ENCODE measurements around the gene CDK14. TPM values are rescaled to one million over a fixed set of nuclear protein-coding genes. Genes with fewer than 3 reads are reported as not detected.

Gene CDK14
- total RNA-seq, 4 donors from 2014 or later: 22.2 to 36.3 (median 28.6) TPM

- Histone ChIP-seq H3K4me1 (peaks cover 0 to 33% (median 5%) of the 10 kb centered on the region in 4 donors), H3K9me3 (no peaks in the 10 kb centered on the region), H3K4me3 (no peak overlapping the region), H3K36me3 (no peaks in the 10 kb centered on the region), H3K27ac (no peak overlapping the region), H3K27me3 (no peaks in the 10 kb centered on the region)
- TF ChIP-seq POLR2A (IDR thresholded peaks at IDR 0.05) (no peak), CTCF (IDR thresholded peaks at IDR 0.05) (no peak), EP300 (IDR thresholded peaks at IDR 0.05) (no peak)
- no peak for DNase-seq (ENCODE audit: low spot score in 2 of 2)
- WGBS, 2 donors: 91 to 92% methylated on average over 8 of the region's 8 CpGs
Measured at GRCh38 chr7:91041901-91042484, 445.9 kb downstream of the CDK14 start.

- Histone ChIP-seq H3K9me3 (no peaks in the 10 kb centered on the region), H3K27ac (no peak overlapping the region), H3K4me3 (no peak overlapping the region), H3K27me3 (no peaks in the 10 kb centered on the region), H3K36me3 (no peaks in the 10 kb centered on the region), H3K4me1 (peaks cover 0 to 34% (median 5%) of the 10 kb centered on the region in 4 donors)
- DNase-seq (ENCODE audit: low spot score in 2 of 2): no peak
- 47 to 52% methylated on average over 1 of the region's 1 CpG for WGBS, 2 donors
- TF ChIP-seq POLR2A (IDR thresholded peaks at IDR 0.05) (no peak), EP300 (IDR thresholded peaks at IDR 0.05) (no peak), CTCF (IDR thresholded peaks at IDR 0.05) (no peak)
Measured at GRCh38 chr7:91043186-91043585, 447.1 kb downstream of the CDK14 start.

- WGBS, 2 donors: 91% methylated on average over 6 of the region's 6 CpGs
- TF ChIP-seq CTCF (IDR thresholded peaks at IDR 0.05) (no peak), POLR2A (IDR thresholded peaks at IDR 0.05) (no peak), EP300 (IDR thresholded peaks at IDR 0.05) (no peak)
- no peaks in the 10 kb centered on the region for H3K27me3 ChIP-seq
- H3K4me1 ChIP-seq: peaks cover 0 to 34% (median 5%) of the 10 kb centered on the region in 4 donors
- DNase-seq (ENCODE audit: low spot score in 2 of 2): no peak
- H3K36me3 ChIP-seq: no peaks in the 10 kb centered on the region
- H3K9me3 ChIP-seq: no peaks in the 10 kb centered on the region
- H3K27ac ChIP-seq: peak overlapping the region in 3 of 4 donors; percentile 33 to 79 (median 78)
- H3K4me3 ChIP-seq: peak overlapping the region in 1 of 4 donors; percentile 3
Measured at GRCh38 chr7:91043924-91044645, 448.0 kb downstream of the CDK14 start.

- WGBS, 2 donors: 51 to 55% methylated on average over 1 of the region's 1 CpG
- H3K27ac ChIP-seq: peak overlapping the region in 3 of 4 donors; percentile 33 to 79 (median 78)
Measured at GRCh38 chr7:91045606-91046005, 449.5 kb downstream of the CDK14 start.

More at GRCh38 chr7:91045606-91046005, 449.5 kb downstream of the CDK14 start:
- no peak for TF ChIP-seq POLR2A (IDR thresholded peaks at IDR 0.05)
- TF ChIP-seq EP300 (IDR thresholded peaks at IDR 0.05): peak in 1 of 2 donors; percentile 34
- TF ChIP-seq CTCF (IDR thresholded peaks at IDR 0.05): peak in 1 of 5 experiments; percentile 15
- Histone ChIP-seq H3K27me3 (no peaks in the 10 kb centered on the region), H3K4me1 (peaks cover 0 to 34% (median 5%) of the 10 kb centered on the region in 4 donors), H3K4me3 (no peak overlapping the region), H3K9me3 (no peaks in the 10 kb centered on the region), H3K36me3 (no peaks in the 10 kb centered on the region)
- no peak for DNase-seq (ENCODE audit: low spot score in 2 of 2)
